LNCAP (cell line): Measurements from ENCODE around the gene PAPPA2.

Source experiments
- TF ChIP-seq, protein P1 (sequence below): fragments of 450-650 bp; IDR thresholded peaks from 2 replicates; pipeline ENCODE4 v1.5.1; 2017; ENCODE audit warnings: mild to moderate bottlenecking

The PAPPA2 gene

DNA sequence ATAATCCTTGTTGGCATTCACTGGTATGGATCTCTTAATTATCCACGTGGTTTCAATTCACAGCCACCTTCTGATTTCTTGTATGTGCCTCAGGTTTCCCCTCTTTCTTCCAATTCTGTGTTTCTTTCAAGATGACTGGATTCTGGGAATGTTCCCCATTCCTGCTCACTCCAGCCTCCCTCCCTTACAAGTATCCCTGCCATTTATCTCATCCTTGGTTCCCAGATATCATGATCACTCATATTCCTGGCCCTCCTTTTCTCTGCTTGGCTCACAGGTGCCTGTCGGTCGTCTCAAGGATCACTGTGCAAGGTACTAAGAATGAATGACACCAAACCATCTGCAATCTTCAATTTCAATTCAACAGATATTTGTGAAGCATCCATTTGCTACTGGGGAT is 422.4 kb downstream of the PAPPA2 start:
- TF ChIP-seq, protein P1, sequence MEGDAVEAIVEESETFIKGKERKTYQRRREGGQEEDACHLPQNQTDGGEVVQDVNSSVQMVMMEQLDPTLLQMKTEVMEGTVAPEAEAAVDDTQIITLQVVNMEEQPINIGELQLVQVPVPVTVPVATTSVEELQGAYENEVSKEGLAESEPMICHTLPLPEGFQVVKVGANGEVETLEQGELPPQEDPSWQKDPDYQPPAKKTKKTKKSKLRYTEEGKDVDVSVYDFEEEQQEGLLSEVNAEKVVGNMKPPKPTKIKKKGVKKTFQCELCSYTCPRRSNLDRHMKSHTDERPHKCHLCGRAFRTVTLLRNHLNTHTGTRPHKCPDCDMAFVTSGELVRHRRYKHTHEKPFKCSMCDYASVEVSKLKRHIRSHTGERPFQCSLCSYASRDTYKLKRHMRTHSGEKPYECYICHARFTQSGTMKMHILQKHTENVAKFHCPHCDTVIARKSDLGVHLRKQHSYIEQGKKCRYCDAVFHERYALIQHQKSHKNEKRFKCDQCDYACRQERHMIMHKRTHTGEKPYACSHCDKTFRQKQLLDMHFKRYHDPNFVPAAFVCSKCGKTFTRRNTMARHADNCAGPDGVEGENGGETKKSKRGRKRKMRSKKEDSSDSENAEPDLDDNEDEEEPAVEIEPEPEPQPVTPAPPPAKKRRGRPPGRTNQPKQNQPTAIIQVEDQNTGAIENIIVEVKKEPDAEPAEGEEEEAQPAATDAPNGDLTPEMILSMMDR, result no peak

- TF ChIP-seq, protein P1, result no peak
Measured at GRCh38 chr1:176885751-176886150, 422.8 kb downstream of the PAPPA2 start.

GRCh38 chr1:176888471-176889032 is 425.6 kb downstream of the PAPPA2 start:
- TF ChIP-seq, protein P1, result no peak

- TF ChIP-seq, protein P1, result no peak
Measured at GRCh38 chr1:176893625-176894352, 430.8 kb downstream of the PAPPA2 start.

DNA sequence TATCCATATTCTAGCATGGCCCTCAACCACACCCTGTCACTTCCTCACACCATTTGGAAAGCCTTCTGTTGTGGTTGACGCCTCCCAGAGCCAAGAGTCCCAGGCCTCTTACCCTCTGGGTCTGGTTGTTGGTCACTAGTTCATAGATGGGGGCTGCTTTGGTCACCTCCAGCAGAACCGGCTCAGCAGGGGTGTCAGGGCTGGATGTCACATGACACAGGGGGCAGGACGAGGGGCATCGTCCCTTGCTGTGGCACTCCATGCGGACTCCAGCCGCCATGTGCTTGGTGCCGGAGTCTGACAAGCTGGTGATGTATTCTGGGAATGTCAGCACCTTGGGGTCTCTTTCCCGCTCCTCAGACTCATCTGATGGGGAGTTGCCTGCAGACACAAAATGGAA is 431.5 kb downstream of the PAPPA2 start:
- TF ChIP-seq, protein P1, result no peak
